NCI-H2029 treated with DMSO at 0.1 percent for 48 hours (cell line): ENCODE results near the gene BRINP3.

Experiments
- DNase-seq: peaks from one replicate; lab custom pipeline; 2025; lab: John Stamatoyannopoulos, UW

Gene BRINP3

DNA sequence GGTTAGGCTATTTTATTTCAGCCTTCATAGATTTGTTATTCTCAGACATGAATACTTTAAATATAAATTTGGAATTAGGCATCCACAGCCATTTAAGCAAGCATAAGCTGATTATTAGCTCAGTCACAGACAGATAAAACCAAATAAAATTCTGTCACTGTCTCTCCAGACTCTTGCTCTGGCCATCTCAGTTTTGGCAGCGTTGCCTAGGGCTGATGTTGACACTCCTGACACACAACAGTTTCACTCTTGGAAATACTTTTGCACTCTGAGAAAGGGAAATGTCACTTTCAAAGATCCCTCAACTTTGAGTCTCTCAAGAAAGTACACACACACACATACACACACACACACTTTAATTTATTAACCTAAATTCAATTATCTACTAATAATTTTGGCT, 372.7 kb downstream of the BRINP3 start:
- DNase-seq = no peak

DNA sequence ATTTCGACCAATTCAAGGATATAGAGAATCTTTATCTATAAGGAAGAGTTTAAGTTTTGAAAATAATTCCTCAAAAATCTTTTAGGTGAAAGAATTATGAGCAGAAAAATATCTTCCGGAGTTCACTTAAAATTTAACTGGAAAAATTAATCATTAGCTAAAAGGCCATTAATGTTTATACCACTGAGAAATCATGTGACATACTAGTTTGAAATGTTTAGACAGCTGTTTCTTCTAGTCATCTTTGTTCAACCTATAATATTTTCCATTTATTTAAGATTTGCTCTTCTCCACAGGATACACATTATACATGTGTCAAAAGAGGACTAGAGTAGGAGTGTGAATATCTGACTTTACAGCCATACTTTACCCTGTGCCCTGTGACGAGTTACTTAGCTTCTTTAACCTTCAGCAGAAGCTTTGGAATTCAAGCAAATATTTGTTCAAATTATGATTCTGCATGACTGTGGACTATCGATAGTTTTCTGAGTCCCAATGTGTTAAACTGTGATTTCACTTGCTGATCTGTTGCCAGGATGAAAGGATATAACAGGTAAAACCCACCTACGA, 374.8 kb downstream of the BRINP3 start:
- DNase-seq = no peak

DNA sequence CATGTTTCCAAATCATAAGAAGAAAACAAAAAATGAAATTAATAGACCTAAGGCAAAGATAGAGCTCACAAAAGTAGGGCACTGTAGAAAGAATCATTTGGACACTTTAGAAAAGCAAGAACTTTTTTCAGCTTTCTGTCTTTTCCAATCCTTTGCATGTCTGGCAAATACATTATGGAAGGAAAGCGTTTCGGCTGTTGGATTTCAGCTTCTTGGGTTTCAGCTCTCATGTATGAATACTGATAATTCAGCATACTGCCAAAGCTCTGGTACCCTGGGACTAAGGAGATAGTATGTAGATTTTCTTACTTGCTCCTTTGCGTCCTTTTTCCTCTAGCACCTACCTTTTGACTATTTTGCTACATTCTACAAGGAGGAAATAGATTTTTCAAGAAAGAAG, 375.9 kb downstream of the BRINP3 start:
- DNase-seq = no peak

DNA sequence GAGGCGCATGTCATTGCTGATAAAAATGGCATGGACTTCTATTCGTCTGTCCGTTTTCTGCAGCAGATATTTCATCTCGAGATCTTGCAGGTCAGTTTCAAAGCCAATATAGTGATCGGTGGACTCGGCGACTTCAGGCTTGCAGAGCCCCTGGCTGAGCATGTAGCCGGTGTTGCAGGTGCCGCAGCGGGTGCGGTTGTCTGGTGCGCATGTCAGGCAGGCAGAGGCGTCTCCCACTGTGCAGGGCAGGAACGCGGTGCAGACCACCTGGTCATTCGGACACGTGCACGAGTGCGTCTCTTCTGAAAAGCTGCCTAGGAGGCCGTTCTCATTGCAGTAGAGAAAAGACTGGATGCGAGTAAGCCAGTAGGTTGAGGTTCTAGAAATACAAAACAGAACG, 378.9 kb downstream of the BRINP3 start:
- no peak for DNase-seq

DNA sequence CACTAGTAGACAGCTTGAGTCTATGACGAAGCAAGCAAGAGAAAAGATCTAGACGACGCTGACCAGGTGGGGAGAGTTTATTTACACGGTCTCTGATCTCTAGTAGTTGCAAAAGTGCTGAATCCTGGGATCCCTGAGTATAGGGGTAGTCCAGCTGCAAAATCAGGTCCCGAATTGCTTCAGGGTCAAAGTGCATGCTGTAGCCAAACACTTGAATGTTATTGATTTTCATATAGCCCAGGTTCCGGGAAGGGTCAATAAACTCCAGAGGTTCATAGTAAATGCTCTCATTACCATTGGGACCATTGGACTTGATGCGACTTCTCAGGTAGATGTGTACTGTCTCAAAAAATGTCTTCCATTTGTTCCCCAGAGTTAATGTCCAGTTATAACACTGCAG, 379.6 kb downstream of the BRINP3 start:
- no peak for DNase-seq

DNA sequence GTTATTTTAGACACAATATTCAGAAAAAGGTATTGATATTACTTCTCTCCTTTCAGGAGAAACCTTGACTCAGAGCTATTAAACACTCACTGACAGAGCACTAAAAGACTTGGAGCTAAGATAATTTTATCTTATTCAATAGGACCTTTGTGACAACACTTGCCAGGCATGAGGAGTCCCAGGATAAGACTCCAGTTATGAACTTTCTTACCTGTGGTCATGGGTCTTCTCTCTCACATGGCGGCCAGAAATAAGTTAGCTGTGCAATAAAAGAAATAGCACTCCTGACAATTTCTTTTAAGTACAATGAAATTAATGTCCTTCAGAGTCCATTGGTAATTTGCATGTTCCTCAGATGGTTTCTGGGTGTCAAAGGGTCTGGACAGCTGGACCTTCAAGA, 382.1 kb downstream of the BRINP3 start:
- no peak for DNase-seq

DNA sequence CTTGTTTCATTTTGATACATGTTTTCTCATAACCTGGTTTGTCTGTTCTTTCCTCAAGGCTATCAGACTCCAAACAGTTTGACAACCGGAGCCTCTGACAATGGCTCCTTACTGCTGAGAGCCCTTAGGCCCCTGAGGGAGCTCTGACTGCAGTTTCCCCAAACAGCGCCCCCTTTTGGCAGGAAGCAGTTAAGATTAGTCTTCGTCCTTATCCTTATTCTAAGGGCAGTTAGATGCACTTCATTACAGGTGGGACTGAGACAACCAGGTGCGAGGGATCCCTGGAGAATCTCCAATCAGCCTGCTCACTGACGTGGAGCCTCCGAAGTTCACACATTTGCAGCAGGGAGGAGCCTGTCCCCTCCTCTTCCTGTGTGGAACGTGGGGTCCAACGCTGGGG, 393.1 kb downstream of the BRINP3 start:
- no peak for DNase-seq

DNA sequence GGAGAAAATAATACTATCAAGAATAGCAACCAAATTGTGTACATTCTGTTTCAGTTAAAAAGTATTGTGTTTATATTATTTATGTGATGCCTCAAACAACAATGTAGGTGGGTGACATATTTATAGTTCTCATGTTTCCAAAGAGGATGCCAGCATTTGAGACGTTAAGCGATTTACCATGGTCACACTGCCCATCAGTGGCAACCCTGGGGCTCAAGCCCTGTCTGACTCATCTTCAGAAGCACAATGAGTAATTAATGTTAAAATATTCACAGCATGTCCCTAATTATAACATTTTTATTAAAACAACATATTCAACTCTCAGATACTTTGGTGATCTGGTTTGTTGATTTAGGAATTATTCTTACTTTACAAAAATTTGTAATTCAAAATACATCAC, 409.4 kb downstream of the BRINP3 start:
- no peak for DNase-seq

DNA sequence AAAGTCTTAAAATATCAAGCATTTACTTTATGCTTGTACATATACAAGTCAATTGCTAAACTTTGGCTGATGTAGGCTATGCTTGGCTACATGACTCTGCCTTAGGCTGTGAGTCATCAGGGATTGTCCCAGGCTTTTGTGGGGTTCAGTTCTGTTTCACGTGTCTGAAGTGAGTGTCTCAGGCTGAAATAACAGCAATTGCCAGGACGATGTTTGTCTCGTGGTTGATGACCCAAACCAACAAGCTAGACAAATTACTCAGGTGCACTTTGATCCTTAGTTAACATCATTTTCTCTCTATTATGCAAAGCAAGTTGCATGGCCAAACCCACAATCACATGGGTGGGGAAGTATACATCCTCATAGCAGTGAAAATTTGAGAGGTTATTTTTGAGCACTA, 410.1 kb downstream of the BRINP3 start:
- DNase-seq = no peak

DNA sequence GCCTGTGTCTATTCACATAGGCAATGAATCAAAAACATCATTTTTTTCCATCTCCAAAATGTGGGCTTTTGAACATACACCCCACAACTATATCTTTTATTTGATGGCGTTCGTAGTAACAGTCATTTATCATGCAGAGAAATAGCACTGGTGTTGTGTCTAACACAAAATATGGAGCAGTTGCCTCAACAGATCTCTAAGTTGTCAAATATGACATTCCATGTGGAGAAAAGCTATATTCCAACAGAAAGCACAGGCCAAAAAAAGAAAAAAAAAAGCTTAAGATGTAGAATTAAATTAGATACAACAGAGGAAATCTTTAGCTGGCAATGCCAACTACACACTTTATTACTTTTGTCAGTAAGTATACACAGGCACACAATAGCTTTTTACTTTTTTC, 411.7 kb downstream of the BRINP3 start:
- no peak for DNase-seq

DNA sequence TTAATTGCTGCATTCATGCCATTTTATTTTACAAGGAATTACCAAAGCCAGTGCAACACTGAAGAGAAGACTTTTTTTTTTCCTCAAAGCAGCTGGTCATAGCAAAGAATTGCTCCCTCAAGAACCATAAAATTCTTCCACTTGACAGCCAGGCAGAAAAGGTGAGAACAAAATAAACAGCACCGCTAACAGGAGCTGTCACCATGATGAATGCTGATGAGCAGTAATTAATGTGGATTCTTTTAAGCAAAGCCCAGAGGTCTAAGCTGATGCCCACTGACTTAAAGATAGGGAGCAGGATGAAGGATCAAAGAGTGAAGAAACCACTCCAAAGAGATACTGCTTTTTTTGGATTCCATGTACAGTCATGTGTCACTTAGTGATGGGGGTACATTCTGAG, 428.4 kb downstream of the BRINP3 start:
- no peak for DNase-seq
